Jurkat, Clone E6-1 (cell line): ENCODE results near the gene BMF. TPM values are rescaled to one million over a fixed set of nuclear protein-coding genes. Genes with fewer than 3 reads are reported as not detected.
A peak's percentile ranks its signal among the peaks of the same experiment; 100 is the strongest.
"Not testable (repeated sequence)": the region's sequence is repeated elsewhere in the genome, so short reads cannot be mapped to it uniquely, and the experiment has no call there.

Experiments used
- DNase-seq: peaks from one replicate; pipeline ENCODE4 v3.0.0-alpha.2; 2011; ENCODE audit warnings: low read depth, low spot score
- H3K4me3 ChIP-seq: 2 replicates; pipeline ENCODE4 v1.5.1; 2011; ENCODE audit warnings: mild to moderate bottlenecking, low read length, control low read depth, moderate library complexity
- polyA plus RNA-seq: library from polyadenylated mRNA; unstranded; fragments of >200 nt; gene quantifications from one replicate; pipeline ENCODE4 v1.2.1, GENCODE V29; 2012; ENCODE audit warnings: missing spikeins; ENCODE audit not compliant: insufficient read length, insufficient read depth

BMF gene, protein sequence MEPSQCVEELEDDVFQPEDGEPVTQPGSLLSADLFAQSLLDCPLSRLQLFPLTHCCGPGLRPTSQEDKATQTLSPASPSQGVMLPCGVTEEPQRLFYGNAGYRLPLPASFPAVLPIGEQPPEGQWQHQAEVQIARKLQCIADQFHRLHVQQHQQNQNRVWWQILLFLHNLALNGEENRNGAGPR
- polyA plus RNA-seq = 4.5 TPM

DNA sequence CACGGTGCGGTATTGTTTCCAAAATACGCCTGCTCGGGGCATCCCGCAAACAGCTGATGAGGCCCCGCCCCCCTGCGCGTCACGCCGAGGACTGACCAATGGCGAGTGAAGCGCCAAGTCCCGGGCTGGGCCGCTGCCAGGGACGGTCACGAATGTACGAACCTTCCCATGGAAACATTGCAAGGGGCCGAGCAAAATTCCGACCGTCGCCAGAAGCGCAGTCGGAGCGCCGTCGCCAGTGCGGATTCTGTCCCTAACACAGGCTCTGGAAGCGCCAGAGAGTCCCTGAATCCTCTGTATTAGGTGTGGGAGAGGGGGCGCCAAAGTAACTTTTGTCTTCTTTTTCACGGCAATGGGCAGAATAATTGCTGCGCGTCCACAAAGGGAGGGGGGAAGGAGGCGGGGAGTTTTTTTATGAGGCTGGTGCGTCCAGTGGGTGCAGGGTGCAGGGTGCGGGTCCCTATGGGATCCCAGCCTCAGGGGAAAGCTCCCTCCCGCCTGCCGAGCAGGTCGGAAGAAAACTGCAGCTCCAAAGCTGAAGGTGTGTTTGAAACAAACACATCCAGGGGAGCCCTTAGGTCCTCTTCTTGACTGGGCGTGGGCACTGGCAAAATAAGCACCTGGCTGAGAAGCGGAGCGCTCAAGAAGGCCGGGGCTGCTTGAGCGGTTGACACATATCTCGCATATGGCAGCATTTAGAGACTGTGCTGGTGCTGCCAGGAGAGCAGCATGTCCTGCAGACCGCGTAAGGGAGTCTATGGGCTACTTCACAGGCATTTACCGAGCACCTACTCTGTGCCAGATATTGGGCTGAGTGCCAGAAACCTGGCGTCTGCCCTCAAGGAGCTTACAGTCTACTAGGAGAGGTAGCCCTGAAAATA, at the start of gene BMF:
Gene BMF, minus strand, starts transcription at position 25 of the 881 bp plus-strand sequence. CDS start 2,793 bp downstream, outside the sequence.
- DNase-seq = peak; percentile 97
- H3K4me3 ChIP-seq = peak within 1 kb of the TSS; percentile 62

DNA sequence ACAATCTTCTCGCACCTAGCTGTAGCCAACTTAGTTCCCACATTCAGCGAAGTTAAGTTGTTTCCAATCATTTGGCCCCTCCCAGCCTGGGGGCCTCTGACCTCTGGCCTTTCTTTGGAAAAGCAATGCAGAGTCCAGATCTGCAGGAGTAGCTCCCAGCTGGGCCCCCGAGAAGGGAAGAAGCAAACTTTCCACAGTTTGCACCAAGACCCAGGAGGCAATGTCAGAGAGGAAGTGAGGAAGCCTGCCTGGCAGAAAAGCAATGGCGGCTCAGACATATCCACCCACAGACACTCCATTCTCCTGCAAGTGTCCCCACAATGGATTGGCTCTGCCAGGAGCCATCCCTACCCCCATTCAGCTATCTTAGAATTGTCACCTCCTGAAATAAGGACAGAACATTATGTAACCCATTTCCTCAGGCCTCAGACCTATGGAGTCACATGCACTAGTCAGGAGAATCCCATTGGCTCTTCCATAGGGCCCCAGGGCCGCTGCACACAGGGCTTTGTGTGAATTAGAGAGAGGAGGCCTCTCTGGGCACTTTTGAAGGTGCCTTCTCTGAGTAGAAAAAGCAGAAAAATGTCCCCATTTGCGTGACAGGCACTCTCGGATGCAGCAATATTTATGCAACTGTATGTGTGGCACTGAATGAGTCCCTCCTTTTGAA, 49.2 kb upstream of the BMF start:
- no peak overlapping the region for H3K4me3 ChIP-seq
- DNase-seq = no peak

DNA sequence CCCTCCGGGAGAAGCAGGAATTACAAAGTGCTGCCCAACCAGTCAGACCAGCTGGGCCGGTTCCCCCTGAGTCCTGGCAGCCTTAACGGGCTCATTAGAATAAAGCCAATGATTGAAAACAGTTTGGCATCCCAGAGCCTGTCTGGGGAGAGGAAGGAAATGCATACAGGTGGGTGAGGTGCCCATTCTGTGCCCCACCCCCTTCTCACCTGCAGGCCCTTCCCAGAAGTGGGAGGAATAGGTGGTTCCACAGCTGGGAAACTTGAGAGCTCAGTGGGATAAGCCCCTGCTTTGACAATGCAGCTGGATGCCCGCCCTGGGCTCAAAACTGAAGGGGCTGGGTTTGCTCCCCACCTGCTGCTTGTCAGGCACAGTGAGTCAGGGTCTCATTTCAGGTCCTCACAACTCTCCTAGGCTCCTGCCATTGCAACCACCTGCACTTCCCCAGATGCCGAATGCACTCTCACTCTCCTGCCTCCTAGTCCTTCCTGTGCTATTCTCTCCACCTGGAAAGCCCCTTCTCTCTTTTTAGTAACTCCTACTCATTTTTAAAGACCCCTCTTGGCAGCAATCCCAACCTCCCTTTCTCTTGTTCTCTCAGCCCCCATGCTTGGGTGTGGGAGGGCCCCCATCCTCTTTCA, 46.7 kb upstream of the BMF start:
- no peak overlapping the region for H3K4me3 ChIP-seq
- DNase-seq = no peak

DNA sequence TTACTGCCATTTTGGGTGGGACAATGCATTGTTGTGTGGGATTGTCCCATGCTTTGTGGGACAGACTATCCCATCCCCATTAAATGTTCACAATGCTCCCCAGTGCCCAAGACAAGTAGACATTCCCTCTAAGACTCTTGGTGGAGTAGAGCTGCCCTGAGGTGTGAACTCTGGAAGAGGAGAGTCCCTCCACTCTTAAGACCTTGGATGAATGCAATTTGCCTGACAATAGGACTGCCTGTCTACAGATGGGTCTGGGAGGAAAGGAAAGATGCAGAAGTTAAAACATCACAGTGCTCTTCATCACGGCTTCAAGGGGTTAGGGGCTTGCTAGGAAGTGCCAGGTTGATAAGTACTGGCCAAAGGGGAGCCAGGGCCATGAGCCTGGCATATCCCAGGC, 46.1 kb upstream of the BMF start:
- not testable (repeated sequence) for DNase-seq, H3K4me3 ChIP-seq

DNA sequence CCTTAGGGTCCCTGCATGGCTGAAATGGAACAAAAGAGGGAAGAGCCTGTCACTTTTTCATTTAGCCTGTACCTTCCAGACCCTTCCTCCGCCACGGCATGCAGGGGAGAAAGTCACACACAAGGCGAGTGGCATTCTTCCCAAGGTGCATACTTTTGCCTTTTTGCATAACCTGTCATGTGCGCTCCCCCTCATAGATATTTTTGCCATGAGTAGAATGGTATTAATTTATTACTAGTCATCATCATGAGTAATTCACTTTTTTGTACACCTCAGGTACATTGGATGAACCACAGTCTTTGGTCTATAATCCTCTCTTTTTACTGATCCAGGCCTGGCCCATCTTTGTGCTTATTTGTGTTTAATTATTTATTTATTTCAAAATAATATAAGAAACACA, 43.3 kb upstream of the BMF start:
- no peak for DNase-seq
- no peak overlapping the region for H3K4me3 ChIP-seq

DNA sequence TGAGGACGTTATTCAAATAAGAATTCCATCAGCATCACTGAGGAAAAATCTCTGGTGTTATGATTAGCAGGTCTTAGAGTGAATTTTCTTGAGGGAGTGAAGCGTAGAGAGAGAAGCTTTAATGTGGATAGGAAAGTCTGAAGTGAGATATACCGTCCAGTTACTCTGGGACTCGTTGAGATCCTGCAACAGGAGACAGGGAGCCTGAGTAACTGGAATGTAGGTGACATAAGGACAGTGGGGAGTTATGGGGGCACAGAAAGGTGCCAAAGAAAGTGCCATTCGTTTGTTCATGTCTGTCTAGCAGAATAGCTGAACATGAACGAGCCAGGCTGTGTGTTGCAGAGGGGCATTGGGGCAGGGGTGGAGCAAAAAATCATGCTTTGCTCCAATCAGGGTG, 42.8 kb upstream of the BMF start:
- DNase-seq = no peak
- no peak overlapping the region for H3K4me3 ChIP-seq

DNA sequence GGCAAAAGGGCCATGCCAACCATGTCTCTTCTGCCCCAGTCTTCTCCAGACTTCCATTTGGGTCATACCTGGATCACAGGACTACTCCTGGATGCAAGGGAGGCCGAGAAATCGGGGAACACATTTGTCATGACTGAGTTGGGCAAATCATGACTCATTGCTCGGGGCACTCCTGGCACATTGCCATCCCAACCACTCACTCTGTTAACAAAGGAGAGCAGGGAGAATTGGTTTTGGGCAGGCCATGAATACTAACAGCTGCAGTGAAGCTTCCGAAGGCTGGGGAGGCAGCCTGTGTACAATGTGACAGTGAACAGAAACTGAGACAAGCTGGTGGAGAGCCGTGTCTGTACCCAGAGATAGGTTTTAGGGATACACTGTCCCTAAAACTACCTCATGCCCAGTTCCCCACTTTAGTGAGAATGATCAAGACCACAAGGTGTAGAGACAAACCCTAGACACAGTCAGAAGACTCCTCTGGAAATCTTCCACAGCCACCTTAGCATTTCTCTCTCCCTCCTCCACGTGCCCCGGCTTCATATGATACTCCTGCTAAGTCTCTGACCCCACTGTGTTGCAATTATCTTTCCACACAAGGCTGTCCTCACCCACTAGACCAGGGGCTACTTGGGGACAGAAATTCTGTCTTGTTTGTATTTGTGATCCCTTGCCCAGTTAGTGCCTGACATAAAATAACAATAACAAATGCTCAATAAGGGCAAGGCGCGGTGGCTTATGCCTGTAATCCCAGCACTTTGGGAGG, 41.7 kb upstream of the BMF start:
- no peak overlapping the region for H3K4me3 ChIP-seq
- no peak for DNase-seq

DNA sequence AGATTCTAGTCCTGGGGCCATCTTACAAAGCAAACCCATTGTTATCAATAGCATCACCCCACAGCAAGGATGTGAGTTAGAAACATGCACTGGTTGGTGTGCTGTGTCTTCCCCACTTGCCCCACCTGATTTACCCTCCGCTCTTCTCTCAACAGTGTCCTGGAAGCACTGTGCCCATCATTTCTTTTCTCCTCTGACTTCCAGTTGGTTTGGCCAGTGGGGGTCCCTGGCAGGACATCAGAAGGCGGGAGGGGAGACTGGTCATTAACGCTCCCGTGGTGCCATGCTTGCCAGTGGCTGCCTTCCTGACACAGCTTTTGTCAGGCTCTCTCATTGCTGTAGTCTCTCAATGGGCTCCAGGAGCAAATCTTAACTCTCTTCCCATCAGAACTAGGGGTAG, 40.7 kb upstream of the BMF start:
- no peak overlapping the region for H3K4me3 ChIP-seq
- DNase-seq = no peak

DNA sequence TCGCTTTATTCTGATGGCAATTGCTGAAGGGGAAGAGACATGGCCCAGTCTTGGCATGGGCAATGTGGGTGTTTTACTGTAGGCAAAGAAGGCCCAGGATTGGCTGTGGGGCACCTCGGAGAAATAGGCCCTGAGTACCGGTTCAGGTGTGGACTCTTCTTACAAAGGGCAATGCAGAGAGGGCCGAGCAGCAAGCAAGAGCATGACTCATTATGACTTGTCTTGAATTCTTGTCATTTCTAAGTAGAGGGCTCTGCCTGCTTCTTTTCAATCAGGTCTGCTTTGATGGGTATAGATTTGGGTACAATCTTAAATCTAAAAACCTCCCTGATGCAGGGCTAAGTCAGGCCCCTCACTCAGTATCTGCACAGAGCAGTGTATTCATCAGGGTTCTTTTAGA, 37.4 kb upstream of the BMF start:
- DNase-seq = no peak

DNA sequence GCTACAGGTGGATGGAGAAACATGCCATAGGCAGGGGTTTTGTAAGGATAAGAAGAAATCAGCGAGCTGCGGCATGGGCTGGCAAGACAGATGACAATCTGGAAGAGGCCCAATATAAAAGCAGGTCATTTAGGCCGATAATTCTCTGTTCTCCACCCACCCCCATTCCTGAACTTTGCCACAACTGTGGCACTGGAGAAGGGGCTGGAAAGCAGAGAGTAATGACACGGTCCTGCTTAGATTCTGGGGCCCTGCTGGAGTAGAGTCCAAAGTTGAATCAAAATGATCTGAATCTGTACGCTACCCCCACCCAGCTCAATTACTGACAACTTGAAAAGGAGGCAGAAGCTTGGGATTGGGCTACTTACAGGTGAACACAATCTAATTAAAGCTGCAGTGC, 33.7 kb upstream of the BMF start:
- no peak for DNase-seq
- H3K4me3 ChIP-seq = no peak overlapping the region

More for the DNA sequence above, 37.4 kb upstream of the BMF start:
- H3K4me3 ChIP-seq = no peak overlapping the region

DNA sequence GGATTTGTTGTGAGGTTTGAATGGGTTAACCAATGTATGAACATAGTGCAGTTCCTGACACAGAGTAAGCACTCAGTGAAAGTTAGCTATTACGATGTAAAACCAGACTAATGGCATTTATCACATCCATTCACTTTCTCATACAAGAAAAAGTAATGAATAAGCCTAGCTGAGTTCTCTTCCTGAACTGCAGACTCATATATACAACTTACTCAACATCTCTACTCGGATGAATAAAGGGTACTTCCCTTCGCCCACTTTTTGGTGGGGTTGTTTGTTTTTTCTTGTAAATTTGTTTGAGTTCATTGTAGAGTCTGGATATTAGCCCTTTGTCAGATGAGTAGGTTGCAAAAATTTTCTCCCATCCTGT, 29.5 kb upstream of the BMF start:
- DNase-seq, H3K4me3 ChIP-seq: not testable (repeated sequence)

DNA sequence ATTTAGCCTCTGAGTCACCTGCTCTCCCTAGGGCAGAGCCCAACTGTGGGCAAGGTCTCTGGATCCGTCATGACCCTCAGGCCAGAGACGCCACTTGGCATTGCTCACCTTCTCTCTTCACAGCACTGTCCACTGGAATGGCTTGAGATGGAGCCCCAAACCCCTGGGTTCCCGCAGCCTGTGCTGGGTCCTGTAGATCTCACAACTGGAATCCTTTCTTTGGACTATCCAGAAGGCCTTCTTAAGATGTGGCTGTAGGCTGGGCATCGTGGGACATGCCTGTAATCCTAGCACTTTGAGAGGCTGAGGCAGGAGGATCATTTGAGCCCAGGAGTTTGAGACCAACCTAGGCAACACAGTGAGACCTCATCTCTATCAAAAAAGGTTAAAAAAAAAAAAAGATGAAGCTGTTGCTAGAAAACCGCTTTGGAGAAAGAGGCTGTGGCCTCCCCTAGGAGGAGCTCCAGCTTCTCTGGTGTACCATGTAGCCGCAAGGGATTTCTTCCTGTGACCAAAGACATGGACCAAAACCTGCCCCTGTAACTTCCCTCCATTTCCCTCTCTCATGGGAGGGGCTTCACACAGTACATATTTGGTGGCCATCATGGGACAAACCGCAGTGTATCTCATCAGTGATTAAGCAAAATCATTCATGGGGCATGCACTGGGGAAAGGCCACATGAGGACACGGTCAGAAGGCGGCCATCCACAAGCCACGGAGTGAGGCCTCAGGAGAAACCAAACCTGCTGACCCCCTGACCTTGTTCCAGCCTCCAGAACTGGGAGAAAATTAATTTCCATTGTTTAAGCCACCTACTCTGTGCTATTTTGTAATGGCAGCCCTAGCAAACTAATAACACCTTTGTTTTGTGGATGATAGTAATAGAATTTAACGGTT, 28.9 kb upstream of the BMF start:
- no peak for DNase-seq
- no peak overlapping the region for H3K4me3 ChIP-seq

DNA sequence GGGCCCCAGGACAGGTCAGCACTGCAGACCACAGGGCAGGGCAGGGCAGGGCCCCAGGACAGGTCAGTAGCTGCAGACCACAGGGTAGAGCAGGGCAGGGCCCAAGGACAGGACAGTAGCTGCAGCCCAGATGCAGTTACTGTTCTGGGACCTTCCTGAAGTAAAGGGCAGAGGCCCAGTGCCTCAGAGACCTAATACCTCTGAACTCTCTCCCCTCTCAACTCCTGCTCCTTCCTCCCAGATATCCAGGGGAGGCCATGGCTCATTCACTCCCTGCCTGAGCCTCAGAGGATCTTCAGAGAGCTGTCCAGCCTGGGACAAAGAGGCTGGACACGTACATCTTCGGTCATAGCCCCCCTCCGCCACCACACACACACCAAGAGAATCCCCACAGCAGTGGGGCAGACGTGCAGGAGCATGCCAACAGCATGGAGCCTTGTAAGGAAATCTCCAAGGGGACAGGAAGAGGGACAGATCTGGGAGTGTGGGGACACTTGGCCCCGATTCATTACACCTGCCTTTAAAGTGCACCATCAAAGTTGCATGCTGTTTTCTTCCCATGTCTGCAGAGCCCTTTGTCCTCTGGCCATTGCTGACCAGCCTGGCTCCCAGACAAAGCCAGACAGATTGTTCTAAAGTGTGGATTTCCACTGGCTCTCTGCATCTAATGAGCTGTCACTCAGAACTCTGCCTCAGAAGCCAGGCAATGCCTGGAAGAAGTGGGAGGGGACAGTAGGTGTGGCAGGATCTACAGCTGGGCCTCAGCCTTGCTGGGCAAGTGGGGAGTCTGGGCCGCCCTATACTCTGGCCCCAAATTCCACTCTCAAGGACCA, 28.0 kb upstream of the BMF start:
- no peak for DNase-seq

DNA sequence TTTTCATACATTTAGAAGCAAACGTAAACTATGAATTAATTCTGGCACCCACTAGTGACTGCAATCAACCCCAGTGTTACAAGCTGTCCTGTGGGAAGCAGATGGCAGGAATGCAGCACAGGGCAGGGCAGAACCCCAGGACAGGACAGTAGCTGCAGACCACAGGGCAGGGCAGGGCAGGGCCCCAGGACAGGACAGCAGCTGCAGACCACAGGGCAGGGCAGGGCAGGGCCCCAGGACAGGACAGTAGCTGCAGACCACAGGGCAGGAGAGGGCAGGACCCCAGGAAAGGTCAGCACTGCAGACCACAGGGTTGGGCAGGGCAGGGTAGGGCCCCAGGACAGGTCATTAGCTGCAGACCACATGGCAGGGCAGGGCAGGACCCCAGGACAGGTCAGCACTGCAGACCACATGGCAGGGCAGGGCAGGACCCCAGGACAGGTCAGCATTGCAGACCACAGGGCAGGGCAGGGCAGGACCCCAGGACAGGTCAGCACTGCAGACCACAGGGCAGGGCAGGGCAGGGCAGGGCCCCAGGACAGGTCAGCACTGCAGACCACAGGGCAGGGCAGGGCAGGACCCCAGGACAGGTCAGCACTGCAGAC, 27.3 kb upstream of the BMF start:
- not testable (repeated sequence) for DNase-seq, H3K4me3 ChIP-seq

More for the DNA sequence above, 28.0 kb upstream of the BMF start:
- no peak overlapping the region for H3K4me3 ChIP-seq

DNA sequence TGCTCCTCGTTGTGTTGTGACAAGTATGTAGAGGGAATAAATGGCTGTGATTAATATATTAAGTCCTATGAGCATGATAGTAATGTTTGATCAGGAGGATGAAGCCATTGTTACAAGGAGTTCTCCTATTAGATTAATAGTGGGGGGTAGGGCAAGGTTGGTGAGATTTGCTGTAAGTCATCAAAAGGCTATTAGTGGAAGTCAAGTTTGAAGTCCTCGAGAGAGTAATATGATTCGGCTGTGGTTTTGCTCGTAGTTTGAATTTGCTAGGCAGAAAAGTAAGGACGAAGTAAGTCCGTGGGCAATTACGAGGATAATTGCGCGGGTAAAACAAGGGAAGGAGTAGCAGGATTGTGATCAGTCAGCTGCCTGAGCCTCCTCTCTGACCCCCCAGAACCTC, 26.2 kb upstream of the BMF start:
- DNase-seq = no peak
- H3K4me3 ChIP-seq = no peak overlapping the region

DNA sequence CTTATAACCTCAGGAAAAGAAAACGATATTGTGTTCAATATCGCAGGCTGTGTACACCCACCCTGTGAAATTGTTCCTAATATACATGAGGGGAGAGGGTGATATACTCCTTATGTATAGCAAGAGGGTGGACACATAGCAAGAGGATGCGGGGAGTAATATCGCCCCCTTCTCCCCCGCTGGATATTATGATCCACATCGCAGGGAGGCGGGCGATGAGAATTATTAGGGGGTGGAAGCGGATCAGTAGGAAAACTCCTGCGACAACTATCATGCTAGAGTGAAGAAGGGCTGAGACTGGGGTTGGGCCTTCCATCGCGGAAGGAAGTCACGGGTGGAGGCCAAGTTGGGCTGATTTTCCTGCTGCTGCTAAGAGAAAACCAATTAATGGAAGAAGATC, 24.9 kb upstream of the BMF start:
- DNase-seq = no peak
- H3K4me3 ChIP-seq = no peak overlapping the region
